NB4 (cell line): ENCODE results near the gene SHFL.
A peak's percentile ranks its signal among the peaks of the same experiment; 100 is the strongest.

ENCODE experiments used
- DNase-seq: peaks from one replicate; pipeline ENCODE4 v3.0.0; 2010; ENCODE audit warnings: low read depth
- H3K4me3 ChIP-seq: one replicate; pipeline ENCODE4 v1.5.1; 2011; ENCODE audit warnings: mild to moderate bottlenecking, low read depth, low read length, moderate library complexity
- CTCF ChIP-seq: IDR thresholded peaks from one replicate; pipeline ENCODE4 v1.5.1; 2012; ENCODE audit warnings: low read depth, low read length
- MAX ChIP-seq: IDR thresholded peaks from 2 replicates; pipeline ENCODE4 v1.6.1; 2011; ENCODE audit warnings: low read depth, low read length
- MYC ChIP-seq: IDR thresholded peaks from 2 replicates; pipeline ENCODE4 v1.6.1; 2011; ENCODE audit warnings: low read depth, low read length
- POLR2A ChIP-seq: IDR thresholded peaks from 2 replicates; pipeline ENCODE4 v1.6.1; 2011; ENCODE audit warnings: mild to moderate bottlenecking; ENCODE audit not compliant: insufficient read length; ENCODE audit errors: extremely low read depth

The SHFL gene

GRCh38 chr19:10079031-10079453 is 7.1 kb upstream of the SHFL start:
- no peak for TF ChIP-seq MAX
- no peak for TF ChIP-seq CTCF
- TF ChIP-seq MYC = no peak
- TF ChIP-seq POLR2A = no peak
- DNase-seq = no peak
- no peak overlapping the region for H3K4me3 ChIP-seq

GRCh38 chr19:10083911-10084310 is 2.2 kb upstream of the SHFL start:
- TF ChIP-seq POLR2A = no peak
- no peak for TF ChIP-seq MAX
- TF ChIP-seq MYC = no peak
- no peak for TF ChIP-seq CTCF
- no peak for DNase-seq
- H3K4me3 ChIP-seq = no peak overlapping the region

GRCh38 chr19:10084803-10085202 is 1.3 kb upstream of the SHFL start:
- DNase-seq = no peak
- TF ChIP-seq MAX (no peak), CTCF (no peak), MYC (no peak), POLR2A (no peak)
- no peak overlapping the region for H3K4me3 ChIP-seq

GRCh38 chr19:10086591-10087192 is 575 bp downstream of the SHFL start:
- TF ChIP-seq MYC (no peak), CTCF (no peak), POLR2A (no peak), MAX (no peak)
- DNase-seq = peak; percentile 62
- H3K4me3 ChIP-seq = peak overlapping the region; percentile 68

- DNase-seq = peak; percentile 22
- no peak overlapping the region for H3K4me3 ChIP-seq
- TF ChIP-seq POLR2A = no peak
- no peak for TF ChIP-seq CTCF
- TF ChIP-seq MAX = no peak
- no peak for TF ChIP-seq MYC
Measured at GRCh38 chr19:10087296-10088061, 1.4 kb downstream of the SHFL start.
